ENCODE results near the gene C9orf50.

Gene C9orf50

GRCh38 chr9:129610473-129611306 is 10.2 kb downstream of the C9orf50 start:
- peak; percentile 80 for DNase-seq (ENCODE audit: low read depth)
- peak overlapping the region; percentile 62 for H3K4me3 ChIP-seq (ENCODE audit: low read depth, low read length)
- TF ChIP-seq, protein P1, sequence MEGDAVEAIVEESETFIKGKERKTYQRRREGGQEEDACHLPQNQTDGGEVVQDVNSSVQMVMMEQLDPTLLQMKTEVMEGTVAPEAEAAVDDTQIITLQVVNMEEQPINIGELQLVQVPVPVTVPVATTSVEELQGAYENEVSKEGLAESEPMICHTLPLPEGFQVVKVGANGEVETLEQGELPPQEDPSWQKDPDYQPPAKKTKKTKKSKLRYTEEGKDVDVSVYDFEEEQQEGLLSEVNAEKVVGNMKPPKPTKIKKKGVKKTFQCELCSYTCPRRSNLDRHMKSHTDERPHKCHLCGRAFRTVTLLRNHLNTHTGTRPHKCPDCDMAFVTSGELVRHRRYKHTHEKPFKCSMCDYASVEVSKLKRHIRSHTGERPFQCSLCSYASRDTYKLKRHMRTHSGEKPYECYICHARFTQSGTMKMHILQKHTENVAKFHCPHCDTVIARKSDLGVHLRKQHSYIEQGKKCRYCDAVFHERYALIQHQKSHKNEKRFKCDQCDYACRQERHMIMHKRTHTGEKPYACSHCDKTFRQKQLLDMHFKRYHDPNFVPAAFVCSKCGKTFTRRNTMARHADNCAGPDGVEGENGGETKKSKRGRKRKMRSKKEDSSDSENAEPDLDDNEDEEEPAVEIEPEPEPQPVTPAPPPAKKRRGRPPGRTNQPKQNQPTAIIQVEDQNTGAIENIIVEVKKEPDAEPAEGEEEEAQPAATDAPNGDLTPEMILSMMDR (conservative IDR thresholded peaks at IDR 0.05; ENCODE audit: low read depth, low read length) = peak; percentile 82

DNA sequence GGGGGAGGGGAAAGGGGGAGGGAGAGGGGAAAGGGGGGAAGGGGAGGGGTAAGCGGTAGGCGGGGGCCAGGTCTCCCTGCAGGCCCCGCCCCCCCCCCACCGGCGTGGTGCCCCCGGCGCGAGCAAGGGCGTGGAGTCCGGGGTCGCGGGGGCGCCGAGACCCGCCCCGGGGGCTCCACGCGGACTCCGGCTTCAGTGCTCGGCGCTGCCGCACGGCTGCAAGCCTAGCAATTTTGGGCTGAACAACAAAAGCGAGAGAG is 10.8 kb downstream of the C9orf50 start:
- H3K4me3 ChIP-seq (ENCODE audit: low read depth, low read length) = peak overlapping the region; percentile 53
- DNase-seq (ENCODE audit: low read depth) = no peak
- TF ChIP-seq, protein P1 (conservative IDR thresholded peaks at IDR 0.05; ENCODE audit: low read depth, low read length) = no peak

DNA sequence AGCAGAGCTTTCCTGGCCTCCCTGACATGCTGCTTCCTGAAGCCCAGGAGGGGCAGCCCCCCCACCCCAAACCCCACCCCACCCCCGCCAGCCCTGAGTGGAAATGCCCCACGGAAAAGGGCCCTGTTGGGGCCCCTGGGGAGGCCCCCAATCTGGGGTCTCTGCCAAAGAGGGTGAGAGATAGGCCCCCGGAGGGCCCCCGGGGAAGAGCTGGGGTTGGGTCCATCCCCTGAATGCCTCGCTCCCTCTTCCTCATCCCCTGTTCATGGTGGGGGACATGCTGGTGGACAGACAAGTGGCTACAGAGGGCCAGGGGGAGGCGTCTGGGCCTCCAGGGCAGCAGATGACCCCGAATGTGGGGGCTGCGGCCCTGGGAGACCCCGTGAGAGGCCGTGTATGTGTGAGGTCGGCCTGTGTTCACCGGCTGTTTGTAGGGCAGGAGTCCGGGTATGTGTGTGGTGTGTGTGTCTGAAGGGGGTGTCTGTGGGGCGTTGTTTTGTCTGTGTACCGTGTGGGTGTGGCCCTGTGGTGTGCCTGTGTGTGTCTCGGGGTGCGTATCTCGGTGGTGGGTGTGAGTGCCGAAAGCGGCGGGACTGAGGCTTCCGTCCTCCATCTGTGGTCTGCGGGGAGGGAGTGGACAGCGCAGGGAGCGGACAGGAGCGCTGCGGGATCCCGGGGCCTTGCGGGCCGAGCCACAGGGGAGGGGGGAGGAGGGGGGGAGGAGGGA is 11.3 kb downstream of the C9orf50 start:
- TF ChIP-seq, protein P1 (conservative IDR thresholded peaks at IDR 0.05; ENCODE audit: low read depth, low read length) = no peak
- peak; percentile 92 for DNase-seq (ENCODE audit: low read depth)
- H3K4me3 ChIP-seq (ENCODE audit: low read depth, low read length) = peak overlapping the region; percentile 32

- TF ChIP-seq, protein P1 (conservative IDR thresholded peaks at IDR 0.05; ENCODE audit: low read depth, low read length) = no peak
- no peak for DNase-seq (ENCODE audit: low read depth)
- no peak overlapping the region for H3K4me3 ChIP-seq (ENCODE audit: low read depth, low read length)
Measured at GRCh38 chr9:129608561-129609481, 12.1 kb downstream of the C9orf50 start.

GRCh38 chr9:129607027-129607387 is 13.9 kb downstream of the C9orf50 start:
- TF ChIP-seq, protein P1 (conservative IDR thresholded peaks at IDR 0.05; ENCODE audit: low read depth, low read length) = no peak
- DNase-seq (ENCODE audit: low read depth) = no peak
- H3K4me3 ChIP-seq (ENCODE audit: low read depth, low read length) = no peak overlapping the region

DNA sequence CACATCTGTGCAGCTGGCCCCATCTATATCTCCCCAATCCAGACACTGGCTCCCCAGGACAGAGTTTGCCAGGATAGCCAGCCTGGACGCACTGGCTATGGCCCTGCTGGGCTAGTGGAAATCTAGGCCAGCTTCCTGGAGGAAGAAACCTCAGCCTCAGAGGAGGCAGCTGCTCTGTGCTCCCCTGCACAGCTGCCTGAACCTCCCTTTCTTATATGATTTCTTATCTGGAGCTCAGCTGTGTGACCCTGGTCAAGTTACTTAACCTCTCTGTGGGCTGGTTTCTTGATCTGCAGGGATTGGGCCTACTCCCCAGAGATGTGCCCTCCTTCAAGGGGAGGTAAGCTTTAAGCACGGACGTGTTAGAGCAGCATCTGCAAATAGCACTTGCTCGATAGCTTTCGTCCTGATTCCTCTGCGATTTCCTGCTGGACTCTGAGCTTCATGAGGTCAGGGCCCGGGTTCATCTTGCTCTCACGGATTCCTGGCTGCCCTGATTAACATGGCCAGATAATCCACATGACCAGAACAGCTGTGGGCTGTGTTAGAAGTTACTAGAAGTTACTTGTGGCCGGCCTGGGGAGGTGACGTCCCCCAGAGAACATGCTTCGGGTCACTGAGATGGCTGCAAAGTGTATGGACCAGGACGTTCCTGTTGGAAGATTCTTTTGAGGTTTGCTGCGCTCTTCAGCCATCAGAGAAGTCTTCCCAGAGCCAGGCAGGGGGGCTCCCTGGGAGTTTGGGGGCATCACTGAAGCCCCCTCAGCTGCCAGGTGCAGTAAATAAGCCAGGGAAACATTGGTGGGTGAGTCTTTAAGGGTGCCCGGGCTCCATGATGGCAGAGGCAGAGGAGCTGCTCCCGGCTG is 14.5 kb downstream of the C9orf50 start:
- no peak overlapping the region for H3K4me3 ChIP-seq (ENCODE audit: low read depth, low read length)
- peak; percentile 85 for DNase-seq (ENCODE audit: low read depth)

More for the DNA sequence above, 14.5 kb downstream of the C9orf50 start:
- TF ChIP-seq, protein P1 (conservative IDR thresholded peaks at IDR 0.05; ENCODE audit: low read depth, low read length) = no peak
